ENCODE data around the gene DUSP2.
"Not testable (repeated sequence)": the region's sequence is repeated elsewhere in the genome, so short reads cannot be mapped to it uniquely, and the experiment has no call there.

DUSP2 gene

GRCh38 chr2:96167407-96168013 is 22.3 kb upstream of the DUSP2 start:
- no peaks in the 10 kb centered on the region for H3K36me3 ChIP-seq
- H3K27ac ChIP-seq, result no peak overlapping the region
- peaks cover 7% of the 10 kb centered on the region for H3K9me3 ChIP-seq (ENCODE audit: severe bottlenecking)
- TF ChIP-seq CTCF (IDR thresholded peaks at IDR 0.05; ENCODE audit: low read depth, low read length), result no peak
- no peak overlapping the region for H3K4me3 ChIP-seq (ENCODE audit: low read depth, low read length)
- no peak for DNase-seq
- H3K27me3 ChIP-seq (ENCODE audit: insufficient read depth, low read depth, severe bottlenecking), result no peaks in the 10 kb centered on the region

GRCh38 chr2:96164459-96165184 is 19.4 kb upstream of the DUSP2 start:
- no peaks in the 10 kb centered on the region for H3K27me3 ChIP-seq (ENCODE audit: insufficient read depth, low read depth, severe bottlenecking)
- H3K36me3 ChIP-seq, result no peaks in the 10 kb centered on the region
- DNase-seq, result no peak

GRCh38 chr2:96163768-96164429 is 18.7 kb upstream of the DUSP2 start:
- Histone ChIP-seq H3K4me3 (ENCODE audit: low read depth, low read length) (no peak overlapping the region), H3K27me3 (ENCODE audit: insufficient read depth, low read depth, severe bottlenecking) (no peaks in the 10 kb centered on the region), H3K27ac (no peak overlapping the region), H3K9me3 (ENCODE audit: severe bottlenecking) (no peaks in the 10 kb centered on the region), H3K36me3 (no peaks in the 10 kb centered on the region)
- no peak for DNase-seq
- TF ChIP-seq CTCF (IDR thresholded peaks at IDR 0.05; ENCODE audit: low read depth, low read length), result no peak

More at GRCh38 chr2:96164459-96165184, 19.4 kb upstream of the DUSP2 start:
- no peak overlapping the region for H3K27ac ChIP-seq
- no peak overlapping the region for H3K4me3 ChIP-seq (ENCODE audit: low read depth, low read length)
- H3K9me3 ChIP-seq (ENCODE audit: severe bottlenecking), result peaks cover 1% of the 10 kb centered on the region
- no peak for TF ChIP-seq CTCF (IDR thresholded peaks at IDR 0.05; ENCODE audit: low read depth, low read length)

- no peak for TF ChIP-seq CTCF (IDR thresholded peaks at IDR 0.05; ENCODE audit: low read depth, low read length)
- no peak overlapping the region for H3K27ac ChIP-seq
- no peak overlapping the region for H3K4me3 ChIP-seq (ENCODE audit: low read depth, low read length)
- no peaks in the 10 kb centered on the region for H3K27me3 ChIP-seq (ENCODE audit: insufficient read depth, low read depth, severe bottlenecking)
- H3K36me3 ChIP-seq, result no peaks in the 10 kb centered on the region
- H3K9me3 ChIP-seq (ENCODE audit: severe bottlenecking), result no peaks in the 10 kb centered on the region
- DNase-seq, result no peak
These were observed 18.2 kb upstream of the DUSP2 start for GRCh38 chr2:96163415-96163767.

- Histone ChIP-seq H3K27me3 (ENCODE audit: insufficient read depth, low read depth, severe bottlenecking) (no peaks in the 10 kb centered on the region), H3K36me3 (no peaks in the 10 kb centered on the region), H3K4me3 (ENCODE audit: low read depth, low read length) (no peak overlapping the region), H3K27ac (no peak overlapping the region), H3K9me3 (ENCODE audit: severe bottlenecking) (no peaks in the 10 kb centered on the region)
- TF ChIP-seq CTCF (IDR thresholded peaks at IDR 0.05; ENCODE audit: low read depth, low read length), result no peak
- no peak for DNase-seq
These were observed 16.7 kb upstream of the DUSP2 start for GRCh38 chr2:96161898-96162297.

- H3K27me3 ChIP-seq (ENCODE audit: insufficient read depth, low read depth, severe bottlenecking); H3K4me3 ChIP-seq (ENCODE audit: low read depth, low read length); DNase-seq; H3K36me3 ChIP-seq; H3K27ac ChIP-seq; H3K9me3 ChIP-seq (ENCODE audit: severe bottlenecking): not testable (repeated sequence)
These were observed 15.1 kb upstream of the DUSP2 start for GRCh38 chr2:96160366-96160765.
